ENCODE data around the gene KDM6A. TPM values are rescaled to one million over a fixed set of nuclear protein-coding genes. Genes with fewer than 3 reads are reported as not detected.

The KDM6A gene
- total and polyA plus RNA-seq, 9 of the 15 experiments (the other 6 are each of a cell fraction or from before 2014, with no cell fraction given) = 8.4 to 34.3 (median 22.9) TPM

DNA sequence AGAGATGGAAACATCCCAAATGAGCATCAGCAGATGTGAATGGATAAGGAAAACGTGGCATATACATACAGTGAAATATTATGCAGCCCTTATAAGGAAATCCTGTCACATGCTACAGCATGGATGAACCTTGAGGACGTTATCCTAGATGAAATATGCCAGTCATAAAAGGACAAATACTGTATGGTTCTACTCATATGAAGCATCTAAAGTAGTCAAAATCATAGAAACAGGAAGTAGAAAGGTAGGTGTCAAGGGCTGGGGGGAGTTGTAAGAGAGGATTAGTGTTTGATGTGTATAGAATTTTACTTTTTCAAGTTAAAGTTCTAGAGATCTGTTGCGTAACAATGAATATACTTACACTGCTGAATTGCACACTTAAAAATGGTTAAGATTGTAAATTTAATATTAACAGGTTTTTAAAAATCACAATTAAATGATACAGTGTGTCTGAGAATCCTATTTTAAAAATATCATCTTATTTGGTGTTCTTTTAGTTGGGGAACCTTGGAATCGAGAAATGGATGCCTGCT lies 58.5 kb downstream of the KDM6A start:
- Histone ChIP-seq H3K4me1 (replicated peaks in 1 of 2; ENCODE audit: control insufficient read depth in 2 of 2, insufficient read depth in 2 of 2, low read length in 2 of 2) (peaks cover 0 to 20% of the 10 kb centered on the region in 2 experiments; a peak in 2 of 5 replicates), H3K9me3 (replicated peaks; ENCODE audit: control insufficient read depth, insufficient read depth, low read depth, low read length) (no peaks in the 10 kb centered on the region), H3K79me2 (ENCODE audit: control insufficient read depth, insufficient read depth, low read length) (peaks cover 98% of the 10 kb centered on the region), H2AFZ (ENCODE audit: low read depth, low read length) (no peak overlapping the region), H3K36me3 (ENCODE audit: control insufficient read depth, insufficient read depth, low read length) (no peaks in the 10 kb centered on the region), H3K4me2 (ENCODE audit: insufficient read depth, low read length) (no peak overlapping the region), H4K20me1 (replicated peaks; ENCODE audit: control insufficient read depth, insufficient read depth, low read length) (peaks cover 25% of the 10 kb centered on the region; the same call in 1 of the 2 replicates), H3K9ac (ENCODE audit: insufficient read depth in 1 of 2, low read depth in 2 of 2, low read length in 2 of 2) (no peak overlapping the region), H3K4me3 (no peak overlapping the region), H3K9me1 (ENCODE audit: control insufficient read depth, insufficient read depth, low read length) (peaks cover 3% of the 10 kb centered on the region), H3K27me3 (ENCODE audit: control insufficient read depth in 2 of 2, insufficient read depth in 2 of 2, low read length in 2 of 2) (no peaks in the 10 kb centered on the region), H3K27ac (ENCODE audit: extremely low read depth, low read depth, low read length) (no peak overlapping the region)
- CTCF ChIA-PET (ENCODE audit: low intra/inter-chr PET ratio) = no interaction called here
- POLR2A ChIA-PET = no interaction called here
- in situ Hi-C loops (cut with MboI) = no loop called here
- TF ChIP-seq MTF1 (CRISPR knock-in tag; IDR thresholded peaks at IDR 0.05; ENCODE audit: borderline replicate concordance) (no peak), CEBPB (tag; IDR thresholded peaks at IDR 0.05) (peak; percentile 79), CEBPG (CRISPR knock-in tag; IDR thresholded peaks at IDR 0.05) (no peak), CEBPG (tag; conservative IDR thresholded peaks at IDR 0.05 in 1 of 2, IDR thresholded peaks at IDR 0.05 in 1 of 2) (peak; percentile 17 to 69; a peak in 2 of 4 replicates)
- 68% methylated on average over 4 of the region's 4 CpGs for WGBS (ENCODE audit: insufficient coverage, low coverage, missing lambda C conversion rate)
- BruUV-seq (replicated peaks) = no TSS peak
- DNase-seq (ENCODE audit: extremely low read depth in 1 of 4, low spot score in 3 of 4) (no peak), ATAC-seq (no peak), FAIRE-seq (no peak)
- intact Hi-C loops (cut with micrococcal nuclease) = no loop called here

DNA sequence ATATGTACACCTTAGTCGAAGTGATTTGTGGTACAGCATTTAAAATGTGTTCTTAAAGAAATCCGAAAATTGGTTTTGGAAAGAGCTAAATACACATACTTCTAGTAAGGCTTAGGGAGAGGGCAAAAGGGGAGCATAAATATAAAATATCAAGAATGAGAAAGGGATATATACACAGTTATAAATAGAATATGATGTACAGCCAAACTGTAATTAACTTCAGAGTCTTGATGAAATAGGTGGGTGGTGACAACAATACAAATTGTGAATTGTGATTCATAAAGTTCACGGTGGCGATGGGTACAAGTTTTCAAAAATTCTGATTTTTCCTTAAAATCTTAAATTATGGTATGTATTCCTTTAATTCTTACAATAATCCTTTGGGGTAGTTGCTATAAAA lies 62.2 kb downstream of the KDM6A start:
- Histone ChIP-seq H3K27me3 (ENCODE audit: control insufficient read depth in 2 of 2, insufficient read depth in 2 of 2, low read length in 2 of 2) (no peaks in the 10 kb centered on the region), H2AFZ (ENCODE audit: low read depth, low read length) (no peak overlapping the region), H3K4me2 (ENCODE audit: insufficient read depth, low read length) (no peak overlapping the region), H3K9me3 (replicated peaks; ENCODE audit: control insufficient read depth, insufficient read depth, low read depth, low read length) (no peaks in the 10 kb centered on the region), H3K79me2 (ENCODE audit: control insufficient read depth, insufficient read depth, low read length) (peaks cover 98% of the 10 kb centered on the region), H3K9me1 (ENCODE audit: control insufficient read depth, insufficient read depth, low read length) (peaks cover 3% of the 10 kb centered on the region), H3K4me3 (no peak overlapping the region), H4K20me1 (replicated peaks; ENCODE audit: control insufficient read depth, insufficient read depth, low read length) (peaks cover 23% of the 10 kb centered on the region; the same call in 1 of the 2 replicates), H3K9ac (ENCODE audit: insufficient read depth in 1 of 2, low read depth in 2 of 2, low read length in 2 of 2) (no peak overlapping the region), H3K27ac (ENCODE audit: extremely low read depth, low read depth, low read length) (no peak overlapping the region), H3K36me3 (ENCODE audit: control insufficient read depth, insufficient read depth, low read length) (no peaks in the 10 kb centered on the region), H3K4me1 (replicated peaks in 1 of 2; ENCODE audit: control insufficient read depth in 2 of 2, insufficient read depth in 2 of 2, low read length in 2 of 2) (peaks cover 0 to 19% of the 10 kb centered on the region in 2 experiments; a peak in 3 of 5 replicates)
- FAIRE-seq (no peak), DNase-seq (ENCODE audit: extremely low read depth in 1 of 4, low spot score in 3 of 4) (no peak), ATAC-seq (no peak)
- intact Hi-C loops (cut with micrococcal nuclease) (no loop called here), in situ Hi-C loops (cut with MboI) (no loop called here)
- CTCF ChIA-PET (ENCODE audit: low intra/inter-chr PET ratio) = no interaction called here
- POLR2A ChIA-PET = interaction anchor here (0.8 to 1.0 kb wide), 2 partner anchors 10 to 203 kb away, joined by 3 read pairs; no protein-coding TSS in a partner anchor
- BruUV-seq (replicated peaks) = no TSS peak
- WGBS (ENCODE audit: insufficient coverage, low coverage, missing lambda C conversion rate) = 84% methylated on average over 4 of the region's 4 CpGs
- TF ChIP-seq PHF20 (IDR thresholded peaks at IDR 0.05; ENCODE audit: partially characterized antibody) = no peak
- TF ChIP-seq NFE2L1 (tag; IDR thresholded peaks at IDR 0.05; ENCODE audit: borderline replicate concordance, low read depth) = no peak
- TF ChIP-seq, protein P1, sequence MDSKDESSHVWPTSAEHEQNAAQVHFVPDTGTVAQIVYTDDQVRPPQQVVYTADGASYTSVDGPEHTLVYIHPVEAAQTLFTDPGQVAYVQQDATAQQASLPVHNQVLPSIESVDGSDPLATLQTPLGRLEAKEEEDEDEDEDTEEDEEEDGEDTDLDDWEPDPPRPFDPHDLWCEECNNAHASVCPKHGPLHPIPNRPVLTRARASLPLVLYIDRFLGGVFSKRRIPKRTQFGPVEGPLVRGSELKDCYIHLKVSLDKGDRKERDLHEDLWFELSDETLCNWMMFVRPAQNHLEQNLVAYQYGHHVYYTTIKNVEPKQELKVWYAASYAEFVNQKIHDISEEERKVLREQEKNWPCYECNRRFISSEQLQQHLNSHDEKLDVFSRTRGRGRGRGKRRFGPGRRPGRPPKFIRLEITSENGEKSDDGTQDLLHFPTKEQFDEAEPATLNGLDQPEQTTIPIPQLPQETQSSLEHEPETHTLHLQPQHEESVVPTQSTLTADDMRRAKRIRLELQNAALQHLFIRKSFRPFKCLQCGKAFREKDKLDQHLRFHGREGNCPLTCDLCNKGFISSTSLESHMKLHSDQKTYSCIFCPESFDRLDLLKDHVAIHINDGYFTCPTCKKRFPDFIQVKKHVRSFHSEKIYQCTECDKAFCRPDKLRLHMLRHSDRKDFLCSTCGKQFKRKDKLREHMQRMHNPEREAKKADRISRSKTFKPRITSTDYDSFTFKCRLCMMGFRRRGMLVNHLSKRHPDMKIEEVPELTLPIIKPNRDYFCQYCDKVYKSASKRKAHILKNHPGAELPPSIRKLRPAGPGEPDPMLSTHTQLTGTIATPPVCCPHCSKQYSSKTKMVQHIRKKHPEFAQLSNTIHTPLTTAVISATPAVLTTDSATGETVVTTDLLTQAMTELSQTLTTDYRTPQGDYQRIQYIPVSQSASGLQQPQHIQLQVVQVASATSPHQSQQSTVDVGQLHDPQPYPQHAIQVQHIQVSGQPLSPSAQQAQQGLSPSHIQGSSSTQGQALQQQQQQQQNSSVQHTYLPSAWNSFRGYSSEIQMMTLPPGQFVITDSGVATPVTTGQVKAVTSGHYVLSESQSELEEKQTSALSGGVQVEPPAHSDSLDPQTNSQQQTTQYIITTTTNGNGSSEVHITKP (IDR thresholded peaks at IDR 0.05; ENCODE audit: partially characterized antibody) = no peak
- TF ChIP-seq CBX1 (IDR thresholded peaks at IDR 0.05; ENCODE audit: low read depth) = no peak
- TF ChIP-seq ZNF507 (tag; conservative IDR thresholded peaks at IDR 0.05) = no peak
- no peak for TF ChIP-seq ASH1L (IDR thresholded peaks at IDR 0.05; ENCODE audit: borderline replicate concordance, low read depth, partially characterized antibody)
